HG03460 (cell line): ENCODE results near the gene FAR2.
"Not testable (repeated sequence)": the region's sequence is repeated elsewhere in the genome, so short reads cannot be mapped to it uniquely, and the experiment has no call there.

ENCODE experiments used
- ATAC-seq: cut with Tn5 transposase; IDR thresholded peaks from one replicate; pipeline ENCODE4 v1.9.1; 2021; ENCODE audit not compliant: unreplicated experiment

The FAR2 gene

GRCh38 chr12:29273178-29273843 is 124.2 kb downstream of the FAR2 start:
- no peak for ATAC-seq

DNA sequence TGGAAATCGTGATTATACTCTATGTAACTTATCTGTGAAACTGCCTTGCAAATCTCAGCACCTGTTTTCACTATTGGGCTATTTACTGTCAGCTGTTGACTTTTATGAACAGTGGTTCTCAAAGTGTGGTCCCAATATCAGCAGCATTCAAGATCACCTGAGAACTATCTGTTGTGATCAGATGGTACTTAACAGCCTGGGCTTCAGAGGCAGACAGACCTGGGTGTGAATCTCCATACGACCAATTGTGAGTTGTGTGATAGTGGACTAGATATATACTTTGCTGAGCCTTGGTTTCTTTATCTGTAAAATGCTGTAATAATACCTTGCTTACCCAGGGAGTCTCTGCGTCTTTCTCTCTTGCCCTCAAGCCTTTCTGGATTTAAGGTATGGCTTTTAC is 126.8 kb downstream of the FAR2 start:
- no peak for ATAC-seq

DNA sequence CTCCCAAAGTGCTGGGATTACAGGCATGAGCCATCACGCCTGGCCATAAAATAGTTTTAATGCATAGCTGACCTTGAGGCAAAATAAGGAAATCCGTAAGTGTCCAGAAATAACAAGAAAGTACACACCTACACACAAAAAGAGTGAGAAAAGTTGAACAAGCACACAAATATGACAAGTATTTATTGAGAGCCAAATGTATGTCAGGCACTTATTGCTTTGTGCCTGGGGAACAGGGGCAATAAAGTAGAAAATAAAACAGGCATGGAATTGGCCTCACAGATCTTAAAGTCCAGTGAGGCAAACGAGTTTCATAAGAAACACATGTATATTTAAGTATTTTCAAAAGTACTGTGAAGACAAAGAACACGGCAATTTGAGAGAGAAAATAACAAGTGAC is 128.2 kb downstream of the FAR2 start:
- ATAC-seq = no peak

GRCh38 chr12:29278673-29279420 is 129.8 kb downstream of the FAR2 start:
- no peak for ATAC-seq

DNA sequence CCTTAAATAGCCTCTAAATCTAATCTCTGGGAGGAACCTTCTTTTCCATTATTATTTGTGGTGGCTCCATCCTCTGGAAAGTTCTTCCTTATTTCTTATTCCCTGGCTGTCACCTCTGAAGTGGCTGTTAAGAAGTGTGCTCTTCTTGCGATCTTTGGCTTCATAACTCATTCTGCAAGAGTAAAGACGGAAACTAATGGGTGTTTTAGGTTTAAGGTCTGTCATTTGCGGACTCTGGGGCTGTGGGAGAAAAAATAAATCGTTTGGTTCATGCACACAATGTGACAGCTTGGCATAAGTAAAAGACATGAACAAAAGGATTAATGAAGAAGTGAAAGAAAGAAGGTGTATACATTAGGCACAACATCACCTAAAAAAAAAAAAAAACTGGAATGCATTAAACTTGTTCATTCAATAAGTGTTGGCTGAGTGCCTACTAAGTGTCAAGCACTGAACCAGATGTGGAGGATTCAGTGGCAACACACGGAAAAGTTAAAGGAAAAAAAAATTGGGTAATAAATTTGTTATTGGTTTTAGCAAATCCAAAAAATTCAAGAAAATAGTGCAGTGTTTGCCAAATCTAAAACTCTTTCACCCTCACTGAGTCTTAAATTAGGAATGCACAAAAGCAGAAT is 132.4 kb downstream of the FAR2 start:
- no peak for ATAC-seq

GRCh38 chr12:29282031-29282816 is 133.1 kb downstream of the FAR2 start:
- no peak for ATAC-seq

DNA sequence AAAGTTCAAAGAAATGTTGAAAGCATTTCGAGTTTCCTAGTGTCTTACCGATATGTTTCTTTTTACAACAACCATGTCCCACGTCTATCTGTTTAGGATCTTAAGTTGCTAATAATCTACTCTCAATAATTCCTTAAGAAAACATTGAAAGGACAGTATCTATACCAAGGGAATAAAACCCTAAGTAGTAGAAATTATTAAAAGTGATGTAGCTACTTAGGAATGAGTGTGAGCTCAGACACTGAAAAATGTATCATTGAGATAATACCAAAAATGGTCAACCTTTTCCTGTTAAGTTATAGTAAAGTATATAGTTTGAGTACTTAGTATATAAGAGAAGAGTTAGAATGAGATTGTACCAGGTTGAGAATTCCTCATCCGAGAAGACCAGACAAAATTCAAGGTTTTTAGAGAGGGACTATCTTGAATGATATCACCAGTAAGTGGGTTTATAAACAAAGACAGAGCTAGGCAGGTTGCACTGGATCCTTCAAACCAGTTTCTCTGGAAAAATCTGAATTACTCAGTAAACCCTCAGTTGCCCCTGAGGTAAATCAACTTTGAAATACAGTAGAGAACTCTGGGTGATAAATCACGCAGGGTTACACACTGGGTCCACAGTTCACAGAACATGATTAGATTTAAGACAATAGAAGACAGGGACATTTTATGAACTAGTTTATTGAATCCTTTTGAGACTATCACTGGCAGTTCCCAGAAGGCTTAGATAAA is 135.1 kb downstream of the FAR2 start:
- no peak for ATAC-seq

GRCh38 chr12:29286081-29286790 is 137.2 kb downstream of the FAR2 start:
- no peak for ATAC-seq

- no peak for ATAC-seq
Observed at GRCh38 chr12:29287622-29288021, 138.5 kb downstream of the FAR2 start.

DNA sequence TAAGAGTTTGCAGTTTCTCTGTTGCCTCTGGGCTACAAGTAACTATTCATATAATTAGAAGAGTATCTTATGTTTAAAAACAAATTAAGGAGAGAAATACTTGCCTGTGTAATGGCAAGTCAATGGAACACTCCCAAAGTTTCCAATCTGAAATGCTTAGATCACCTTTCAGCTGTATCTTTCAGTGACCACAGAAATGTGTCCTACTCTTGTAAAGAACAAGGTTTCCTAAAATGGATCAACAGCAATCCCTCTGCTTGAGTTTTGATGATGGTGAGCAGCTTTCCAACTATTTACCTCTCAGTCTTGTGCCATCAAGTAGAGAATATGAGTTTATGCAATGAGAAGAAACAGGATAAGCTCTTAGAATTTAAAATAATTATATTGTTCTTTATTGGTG is 139.0 kb downstream of the FAR2 start:
- ATAC-seq = no peak

GRCh38 chr12:29290475-29290874 is 141.4 kb downstream of the FAR2 start:
- not testable (repeated sequence) for ATAC-seq

- no peak for ATAC-seq
Observed at GRCh38 chr12:29291226-29291625, 142.1 kb downstream of the FAR2 start.

- ATAC-seq = no peak
Observed at GRCh38 chr12:29299633-29300032, 150.6 kb downstream of the FAR2 start.

GRCh38 chr12:29301114-29301513 is 152.0 kb downstream of the FAR2 start:
- no peak for ATAC-seq

- ATAC-seq = no peak
Observed at GRCh38 chr12:29304388-29304787, 155.3 kb downstream of the FAR2 start.

- ATAC-seq = no peak
Observed at GRCh38 chr12:29306266-29306665, 157.2 kb downstream of the FAR2 start.

- no peak for ATAC-seq
Observed at GRCh38 chr12:29306682-29307081, 157.6 kb downstream of the FAR2 start.

GRCh38 chr12:29309320-29309902 is 160.3 kb downstream of the FAR2 start:
- ATAC-seq = no peak

DNA sequence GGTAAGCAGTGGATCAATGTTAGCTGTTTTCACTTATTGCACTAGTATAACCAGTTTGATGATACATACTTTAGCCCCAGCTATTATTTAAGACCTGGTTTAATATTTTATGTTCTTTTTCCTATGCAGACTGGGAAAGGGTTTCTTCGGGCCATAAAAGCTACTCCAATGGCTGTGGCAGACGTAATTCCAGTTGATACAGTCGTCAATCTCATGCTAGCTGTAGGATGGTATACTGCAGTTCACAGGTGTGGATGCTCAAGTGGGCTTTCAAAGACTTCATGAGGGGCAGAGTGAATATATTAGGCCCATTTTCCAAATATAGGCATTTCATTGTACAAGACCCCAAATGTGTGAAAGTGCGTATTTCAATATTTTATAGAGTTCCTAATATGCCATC is 161.8 kb downstream of the FAR2 start:
- no peak for ATAC-seq

DNA sequence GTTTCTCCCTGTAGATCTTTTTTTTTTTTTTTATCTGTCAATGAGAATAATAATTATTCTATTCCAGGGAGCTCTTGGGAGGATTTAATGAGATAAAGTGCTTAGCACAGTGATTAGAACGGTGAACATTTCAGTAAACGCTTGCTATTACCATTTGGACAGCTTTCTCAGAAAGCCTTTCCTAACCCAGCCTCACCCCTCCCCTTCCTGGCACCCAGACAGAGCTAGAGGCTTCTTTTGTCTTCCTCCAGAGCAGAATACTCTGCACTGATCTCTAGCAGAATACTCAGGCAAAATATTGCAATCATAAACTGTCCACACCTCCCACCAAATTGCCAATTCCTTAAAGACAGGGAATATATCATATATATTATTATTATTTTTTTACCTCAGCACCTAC is 165.3 kb downstream of the FAR2 start:
- no peak for ATAC-seq
